NCI-H1694 (cell line): ENCODE results near the gene DIP2C.
A peak's percentile ranks its signal among the peaks of the same experiment; 100 is the strongest.

Source experiments
- DNase-seq: peaks from one replicate; lab custom pipeline; 2025; lab: John Stamatoyannopoulos, UW

The DIP2C gene

DNA sequence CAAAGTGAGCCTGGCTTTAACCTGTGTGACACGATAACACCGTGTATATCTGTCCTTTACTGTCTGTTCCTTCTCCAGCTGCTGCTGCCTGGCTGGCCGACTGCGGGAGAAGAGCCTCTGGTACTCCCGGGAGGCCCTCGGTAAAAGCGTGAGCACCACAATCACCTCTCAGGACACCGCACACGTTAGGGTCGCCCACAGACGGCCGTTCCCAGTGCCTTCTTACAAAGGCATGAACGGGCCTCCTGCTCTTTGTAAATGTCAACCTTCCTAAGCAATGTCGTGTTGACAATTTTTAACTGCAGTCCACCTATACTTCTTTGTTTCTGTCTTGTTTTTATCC is 177.6 kb downstream of the DIP2C start:
- no peak for DNase-seq

DNA sequence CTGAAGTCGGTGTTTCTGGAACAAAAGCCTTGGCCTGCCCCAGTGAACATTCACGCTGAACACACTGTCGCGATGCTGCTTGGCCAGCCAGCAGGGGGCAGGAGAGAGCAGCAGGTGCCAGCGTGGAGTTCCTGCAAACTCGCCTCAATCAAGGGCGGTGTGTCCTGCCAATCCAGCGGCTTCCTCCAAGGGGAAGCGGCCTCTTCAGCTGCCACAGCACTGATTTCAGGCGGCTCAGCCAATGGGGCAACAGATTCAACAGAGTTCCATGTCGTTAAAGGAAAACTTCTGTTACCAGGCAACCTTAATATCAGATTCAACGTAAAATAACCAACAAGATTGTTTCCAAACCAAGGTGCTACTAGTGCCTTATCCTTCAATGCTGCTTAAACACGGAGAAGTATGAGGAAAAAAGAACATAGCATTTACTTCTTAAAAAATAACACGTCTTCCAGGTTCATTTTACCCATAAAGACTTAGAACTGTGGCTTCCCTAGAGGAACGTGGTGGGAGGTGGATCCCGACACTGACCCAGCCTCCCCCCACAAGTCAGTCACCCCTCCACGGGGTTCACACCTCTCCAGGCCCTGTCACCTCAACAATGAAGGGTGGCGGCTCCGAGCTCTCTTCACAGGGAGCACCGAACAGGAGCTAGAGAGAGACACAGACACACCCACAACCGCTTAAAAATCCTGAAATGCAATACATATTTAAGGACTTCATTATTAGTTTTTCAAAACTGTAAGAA is 178.2 kb downstream of the DIP2C start:
- peak; percentile 73 for DNase-seq

DNA sequence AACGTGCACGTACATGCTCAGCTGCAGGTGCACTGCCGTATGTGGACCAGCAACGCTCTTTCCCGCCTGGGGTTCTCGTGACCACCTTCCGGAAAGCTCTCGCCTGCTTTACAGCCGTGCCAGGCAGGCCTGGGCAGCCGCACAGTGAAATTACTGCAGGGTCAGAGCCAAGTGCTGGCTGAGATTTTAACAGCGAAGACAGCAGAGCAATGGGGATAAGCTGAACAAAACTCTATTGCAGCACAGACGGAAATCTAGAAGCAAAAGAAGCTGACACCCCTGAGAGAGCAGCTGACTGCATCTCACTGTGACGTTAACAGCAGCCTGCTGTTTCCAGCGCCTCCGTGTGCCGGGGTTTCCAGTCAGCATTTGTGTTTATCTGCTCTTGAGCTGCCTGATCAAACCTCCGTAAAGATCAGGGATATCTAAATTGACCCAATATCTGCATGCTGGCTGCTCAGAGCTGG is 179.0 kb downstream of the DIP2C start:
- DNase-seq, result no peak

DNA sequence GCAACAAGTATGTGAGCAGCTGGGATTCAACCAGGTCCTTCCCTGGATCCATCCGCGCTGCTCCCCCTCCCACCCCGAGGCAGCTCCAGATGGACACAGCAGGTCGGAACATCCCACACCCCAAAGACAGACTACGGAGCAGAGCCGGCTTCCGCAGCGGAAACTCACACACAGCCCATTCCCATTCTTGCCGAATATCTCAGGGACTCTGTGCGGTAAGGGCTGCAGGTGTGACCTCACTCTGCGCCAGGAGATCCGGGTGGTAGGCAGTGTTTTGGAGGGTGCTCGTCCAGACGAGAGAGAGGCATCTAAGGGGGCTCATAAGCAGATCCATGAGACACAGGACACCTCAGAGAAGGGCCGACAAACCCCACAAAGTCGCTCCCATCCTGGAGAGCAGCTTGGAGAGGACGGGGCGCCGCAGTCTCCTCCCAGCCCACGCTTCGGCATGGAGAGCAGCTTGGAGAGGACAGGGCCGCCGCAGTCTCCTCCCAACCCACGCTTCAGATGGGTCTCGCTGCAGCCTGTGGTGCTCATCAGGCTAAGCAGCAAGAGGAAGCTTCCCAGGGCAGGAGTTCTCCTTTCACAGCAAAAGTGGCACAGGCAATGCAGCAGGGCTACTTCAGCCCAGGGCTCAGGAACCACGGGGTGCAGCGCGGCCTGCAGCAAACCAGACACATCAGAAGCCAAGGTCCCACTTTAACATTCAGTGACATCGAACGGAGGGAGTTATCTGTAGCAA is 179.9 kb downstream of the DIP2C start:
- DNase-seq, result no peak

- no peak for DNase-seq
These were observed 180.7 kb downstream of the DIP2C start for GRCh38 chr10:508726-509125.

DNA sequence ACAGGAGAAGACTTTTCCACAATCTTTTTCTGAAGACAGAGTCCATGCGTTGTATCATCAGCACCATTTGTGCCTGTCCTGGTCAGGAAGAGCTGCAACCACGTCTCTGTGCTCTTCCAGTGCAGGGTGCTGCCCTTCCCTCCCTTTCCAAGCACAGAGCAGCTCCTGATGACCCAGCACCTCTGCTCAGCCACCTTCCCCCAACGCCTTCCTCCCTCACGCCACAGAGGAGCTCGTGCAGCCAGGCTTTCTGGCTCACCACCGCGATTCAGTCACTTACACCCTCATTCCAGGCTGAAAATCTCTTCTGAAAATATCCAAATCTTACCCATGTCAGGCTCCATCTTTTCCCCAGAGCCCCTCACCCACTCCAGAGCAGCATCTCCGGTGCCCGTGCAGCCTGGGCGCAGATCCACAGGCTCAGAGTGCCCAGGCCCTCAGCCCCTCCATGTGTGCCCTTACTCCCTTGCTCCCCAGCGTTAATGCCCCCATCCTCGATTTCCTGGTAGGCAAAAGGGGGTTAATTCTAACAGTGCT is 181.5 kb downstream of the DIP2C start:
- DNase-seq, result no peak

- DNase-seq, result no peak
These were observed 182.1 kb downstream of the DIP2C start for GRCh38 chr10:507355-507699.

DNA sequence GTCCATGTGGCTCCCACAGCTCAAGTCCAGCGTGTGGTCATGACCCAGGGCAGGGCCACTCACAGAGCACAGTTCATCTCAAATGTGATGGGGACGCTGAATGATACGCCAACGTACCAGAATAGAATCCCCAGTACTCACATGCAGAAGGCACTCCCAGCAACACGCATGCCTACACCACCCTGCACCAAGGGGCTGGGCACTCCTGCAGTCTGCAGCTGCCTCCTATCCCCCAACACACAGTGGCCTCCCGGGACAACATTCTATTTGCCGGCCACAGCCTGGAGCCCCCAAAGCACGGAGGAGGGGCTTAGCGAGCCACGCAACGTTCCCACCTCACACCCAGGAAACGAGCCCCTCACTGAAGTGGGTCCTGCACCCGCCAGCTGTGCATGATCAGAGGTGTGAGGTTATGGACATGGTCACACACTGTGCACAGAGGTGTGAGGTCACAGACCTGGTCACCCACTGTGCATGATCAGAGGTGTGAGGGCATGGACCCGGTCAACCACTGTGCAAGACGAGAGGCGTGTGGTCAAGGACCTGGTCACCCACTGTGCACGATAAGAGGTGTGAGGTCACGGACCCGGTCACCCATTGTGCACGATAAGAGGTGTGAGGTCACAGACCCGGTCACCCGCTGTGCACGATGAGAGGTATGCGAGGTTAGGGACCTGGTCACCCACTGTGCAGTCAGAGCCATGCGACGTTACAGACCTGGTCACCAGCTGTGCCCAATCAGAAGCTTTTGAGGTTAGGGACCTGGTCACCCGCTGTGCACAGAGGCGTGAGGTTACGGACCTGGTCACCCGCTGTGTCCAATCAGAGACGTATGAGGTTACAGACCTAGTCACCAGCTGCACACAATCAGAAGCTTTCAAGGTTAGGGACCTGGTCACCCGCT is 182.8 kb downstream of the DIP2C start:
- DNase-seq, result no peak

DNA sequence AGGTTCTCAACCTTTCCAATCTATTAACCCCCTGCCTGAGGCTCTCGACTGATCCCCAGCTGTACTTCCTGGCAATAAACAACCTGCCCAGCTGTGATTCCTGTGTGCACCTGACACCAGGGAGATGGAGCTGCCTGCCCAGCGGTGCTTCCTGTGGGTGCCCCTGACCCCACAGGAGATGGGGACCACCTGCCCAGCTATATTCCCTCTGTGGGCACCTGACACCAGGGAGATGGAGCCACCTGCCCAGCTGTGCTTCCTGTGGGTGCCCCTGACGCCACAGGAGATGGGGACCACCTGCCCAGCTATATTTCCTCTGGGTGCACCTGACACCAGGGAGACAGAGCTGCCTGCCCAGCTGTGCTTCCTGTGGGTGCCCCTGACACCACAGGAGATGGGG is 184.0 kb downstream of the DIP2C start:
- no peak for DNase-seq

- no peak for DNase-seq
These were observed 184.7 kb downstream of the DIP2C start for GRCh38 chr10:504806-505205.

GRCh38 chr10:504121-504611 is 185.3 kb downstream of the DIP2C start:
- DNase-seq, result no peak

- no peak for DNase-seq
These were observed 187.9 kb downstream of the DIP2C start for GRCh38 chr10:501596-501995.

DNA sequence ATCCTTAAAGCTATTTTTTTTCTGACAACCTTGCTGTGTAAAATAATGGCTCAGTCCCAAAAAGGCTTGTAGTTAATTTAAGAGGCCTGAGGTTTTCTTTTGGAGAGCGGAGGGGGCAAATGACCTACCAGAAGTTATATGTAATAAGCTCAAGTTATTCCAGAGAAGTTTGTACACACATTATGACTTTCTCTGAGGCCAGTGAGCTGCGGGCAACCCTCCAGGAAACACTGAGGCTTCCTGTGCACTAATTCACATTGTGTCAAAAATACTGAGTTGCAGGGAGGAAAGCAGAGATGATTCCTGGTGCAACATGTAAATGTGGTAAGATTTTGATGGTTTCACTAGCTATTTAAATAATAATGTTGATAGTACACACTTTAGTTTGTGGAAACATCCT is 188.6 kb downstream of the DIP2C start:
- no peak for DNase-seq

GRCh38 chr10:499991-500390 is 189.5 kb downstream of the DIP2C start:
- no peak for DNase-seq

DNA sequence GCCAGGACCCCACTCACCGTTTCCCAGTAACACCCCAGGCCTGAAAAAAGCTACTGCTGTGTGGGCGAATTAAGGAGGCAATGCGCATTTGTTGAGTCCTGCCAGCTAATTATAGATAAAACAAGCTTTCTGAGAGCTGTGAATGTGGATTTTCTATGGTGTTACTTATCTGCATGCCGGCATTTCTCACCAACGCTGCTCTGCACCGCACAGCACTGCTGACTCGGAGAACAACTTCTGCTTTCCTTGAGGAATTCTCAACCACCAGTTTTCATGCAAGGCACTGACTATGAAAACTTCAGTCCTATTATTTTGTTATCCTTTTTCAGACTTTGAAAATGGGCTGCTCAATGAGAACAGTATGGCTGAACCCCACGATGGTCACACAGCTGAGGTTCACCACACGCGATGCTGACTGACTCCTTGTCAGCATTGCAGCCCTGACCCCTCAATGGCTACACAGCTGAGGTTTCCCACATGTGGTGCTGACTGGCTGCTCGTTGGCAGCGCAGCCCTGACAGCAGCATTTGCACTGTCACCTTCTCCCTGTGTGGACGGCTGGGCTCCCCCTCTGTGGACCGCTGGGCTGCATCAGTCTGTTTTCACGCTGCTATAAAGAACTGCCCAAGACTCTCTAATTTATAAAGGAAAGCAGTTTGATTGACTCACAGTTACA is 190.6 kb downstream of the DIP2C start:
- DNase-seq, result no peak

GRCh38 chr10:497898-498451 is 191.5 kb downstream of the DIP2C start:
- DNase-seq, result no peak

DNA sequence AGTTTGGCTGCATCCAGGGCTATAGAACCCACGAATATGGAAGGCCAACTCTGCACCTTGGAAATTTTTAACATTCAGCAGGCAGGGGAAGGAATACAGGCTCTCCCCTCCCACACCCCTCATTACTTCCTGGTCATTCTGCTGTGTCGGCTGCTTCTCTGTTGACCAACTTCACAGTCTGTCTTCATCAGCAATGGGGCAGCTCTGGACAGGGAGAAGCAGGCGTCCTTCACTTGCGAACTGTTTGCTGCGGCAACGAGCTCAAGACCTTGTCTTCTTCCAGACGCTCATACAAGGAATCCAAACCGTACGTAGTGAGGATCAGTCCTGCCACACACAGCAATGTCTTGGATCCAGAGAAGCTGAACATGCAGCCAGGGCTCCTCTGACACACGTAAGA is 192.2 kb downstream of the DIP2C start:
- no peak for DNase-seq

DNA sequence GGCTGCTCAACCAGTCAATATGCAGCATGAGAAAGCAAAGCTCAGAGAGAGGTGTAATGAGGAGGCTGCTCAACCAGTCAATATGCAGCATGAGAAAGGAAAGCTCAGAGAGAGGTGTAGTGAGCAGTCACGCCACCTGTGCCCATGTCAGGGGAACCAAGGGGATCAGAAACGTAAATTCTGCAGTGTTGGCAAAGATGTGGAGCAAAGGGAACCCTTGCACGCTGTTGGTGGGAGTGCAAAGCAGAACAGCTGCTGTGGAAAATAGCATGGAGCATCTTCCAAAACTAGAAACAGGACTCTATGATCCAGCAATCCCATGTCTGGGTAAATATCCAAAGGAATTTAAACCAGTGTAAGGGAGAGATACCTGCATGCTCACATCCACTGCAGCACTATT is 194.9 kb downstream of the DIP2C start:
- no peak for DNase-seq

DNA sequence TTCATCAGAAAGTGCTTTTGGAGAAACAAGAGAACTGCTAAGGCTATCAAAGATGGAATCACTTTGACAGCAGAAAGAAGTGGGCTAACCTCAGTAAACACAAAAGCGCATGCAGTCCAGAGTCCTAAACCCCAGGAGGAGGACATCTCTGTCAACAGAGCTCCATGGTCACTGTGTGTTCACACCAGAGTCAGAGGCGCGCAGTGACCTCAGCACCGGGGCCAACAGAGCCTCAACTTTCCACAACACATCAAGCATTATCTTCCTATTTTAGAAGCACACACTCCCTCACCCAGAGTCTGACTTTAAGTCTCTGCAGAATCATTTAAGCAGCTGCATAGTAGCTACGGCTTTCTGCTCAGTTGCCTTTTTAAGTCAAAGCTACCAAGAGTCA is 195.3 kb downstream of the DIP2C start:
- no peak for DNase-seq

DNA sequence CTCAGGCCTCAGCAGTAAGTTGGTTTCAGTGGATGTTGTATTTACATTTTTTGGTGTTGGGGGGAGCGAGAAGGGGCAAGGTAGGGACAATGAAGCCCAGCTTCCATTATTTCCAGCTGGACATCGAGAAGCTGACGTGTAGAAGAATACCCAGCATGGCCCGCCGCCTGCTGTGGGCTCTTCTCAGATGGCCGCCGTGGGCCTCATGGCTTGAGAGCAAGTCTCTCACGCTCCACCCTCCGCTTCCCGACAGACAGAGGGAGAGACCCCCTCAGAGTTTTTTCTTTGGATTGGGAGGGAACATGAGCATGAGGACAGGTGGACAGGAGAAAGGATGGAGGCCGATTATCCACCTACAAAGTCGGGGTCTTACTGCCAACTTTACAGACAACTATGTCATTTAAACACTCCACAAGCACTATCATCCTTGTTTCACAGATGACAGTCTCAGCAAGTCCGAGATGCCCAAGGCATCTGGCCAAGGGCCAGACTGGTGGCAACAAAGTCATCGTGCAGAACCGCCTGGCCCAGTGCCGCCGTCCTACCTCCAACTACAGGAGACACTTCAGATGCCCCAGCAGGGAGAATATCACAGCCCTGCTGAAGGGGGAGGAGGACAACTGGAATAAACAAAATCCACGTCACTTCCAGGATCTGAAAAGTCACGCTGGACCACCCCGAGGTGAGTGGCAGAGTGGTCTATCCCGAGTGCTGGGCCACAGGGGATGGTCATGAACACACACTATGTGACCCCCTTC is 195.9 kb downstream of the DIP2C start:
- DNase-seq, result no peak

DNA sequence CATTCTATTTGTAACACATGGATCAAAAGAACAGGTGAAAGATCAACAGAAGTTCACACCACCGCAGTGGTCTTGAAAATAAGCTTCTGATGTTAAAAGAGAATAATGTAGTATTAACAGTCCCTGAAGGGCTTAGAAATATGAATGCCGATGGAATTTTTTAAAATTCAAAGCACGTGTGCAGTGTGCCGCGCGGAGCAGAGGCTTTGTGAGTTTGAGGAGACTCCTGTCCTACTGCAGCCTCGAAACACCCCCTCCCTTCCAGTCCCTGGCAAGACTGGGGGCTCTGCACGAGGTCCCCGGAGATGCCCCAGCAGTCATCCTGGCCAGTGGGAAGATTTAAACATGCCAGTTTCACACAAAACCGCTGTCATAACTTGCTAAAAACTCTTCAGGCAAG is 196.6 kb downstream of the DIP2C start:
- DNase-seq, result no peak
